ENCODE results near the gene CCDC60. TPM values are rescaled to one million over a fixed set of nuclear protein-coding genes. Genes with fewer than 3 reads are reported as not detected.

CCDC60 gene
- total RNA-seq, 1 donor from 2014 or later = not detected

- TF ChIP-seq CTCF (IDR thresholded peaks at IDR 0.05; ENCODE audit: insufficient read depth, low read length, poor library complexity, severe bottlenecking) = no peak
- no peak overlapping the region for H3K4me3 ChIP-seq (ENCODE audit: low read depth, low read length)
- no peaks in the 10 kb centered on the region for H3K27me3 ChIP-seq (ENCODE audit: control insufficient read depth, insufficient read depth, low read length)
- no peaks in the 10 kb centered on the region for H3K36me3 ChIP-seq (ENCODE audit: control insufficient read depth, insufficient read depth, low read length)
- no peak for DNase-seq (ENCODE audit: low read depth)
Measured at GRCh38 chr12:119308708-119309456, 25.6 kb upstream of the CCDC60 start.

- TF ChIP-seq CTCF (IDR thresholded peaks at IDR 0.05; ENCODE audit: insufficient read depth, low read length, poor library complexity, severe bottlenecking) = no peak
- DNase-seq (ENCODE audit: low read depth) = no peak
- Histone ChIP-seq H3K27me3 (ENCODE audit: control insufficient read depth, insufficient read depth, low read length) (no peaks in the 10 kb centered on the region), H3K36me3 (ENCODE audit: control insufficient read depth, insufficient read depth, low read length) (no peaks in the 10 kb centered on the region), H3K4me3 (ENCODE audit: low read depth, low read length) (no peak overlapping the region)
Measured at GRCh38 chr12:119311878-119312277, 22.7 kb upstream of the CCDC60 start.

- H3K36me3 ChIP-seq (ENCODE audit: control insufficient read depth, insufficient read depth, low read length) = no peaks in the 10 kb centered on the region
- no peak for DNase-seq (ENCODE audit: low read depth)
- no peak overlapping the region for H3K4me3 ChIP-seq (ENCODE audit: low read depth, low read length)
- no peak for TF ChIP-seq CTCF (IDR thresholded peaks at IDR 0.05; ENCODE audit: insufficient read depth, low read length, poor library complexity, severe bottlenecking)
- H3K27me3 ChIP-seq (ENCODE audit: control insufficient read depth, insufficient read depth, low read length) = no peaks in the 10 kb centered on the region
Measured at GRCh38 chr12:119312904-119313303, 21.6 kb upstream of the CCDC60 start.

GRCh38 chr12:119314290-119314689, 20.2 kb upstream of the CCDC60 start:
- no peak for DNase-seq (ENCODE audit: low read depth)
- Histone ChIP-seq H3K27me3 (ENCODE audit: control insufficient read depth, insufficient read depth, low read length) (no peaks in the 10 kb centered on the region), H3K4me3 (ENCODE audit: low read depth, low read length) (no peak overlapping the region)

GRCh38 chr12:119319638-119320037, 14.9 kb upstream of the CCDC60 start:
- H3K36me3 ChIP-seq (ENCODE audit: control insufficient read depth, insufficient read depth, low read length) = no peaks in the 10 kb centered on the region
- DNase-seq (ENCODE audit: low read depth) = no peak
- no peaks in the 10 kb centered on the region for H3K27me3 ChIP-seq (ENCODE audit: control insufficient read depth, insufficient read depth, low read length)
- no peak overlapping the region for H3K4me3 ChIP-seq (ENCODE audit: low read depth, low read length)
- TF ChIP-seq CTCF (IDR thresholded peaks at IDR 0.05; ENCODE audit: insufficient read depth, low read length, poor library complexity, severe bottlenecking) = no peak

More at GRCh38 chr12:119314290-119314689, 20.2 kb upstream of the CCDC60 start:
- no peaks in the 10 kb centered on the region for H3K36me3 ChIP-seq (ENCODE audit: control insufficient read depth, insufficient read depth, low read length)
- no peak for TF ChIP-seq CTCF (IDR thresholded peaks at IDR 0.05; ENCODE audit: insufficient read depth, low read length, poor library complexity, severe bottlenecking)

GRCh38 chr12:119320678-119321077, 13.9 kb upstream of the CCDC60 start:
- TF ChIP-seq CTCF (IDR thresholded peaks at IDR 0.05; ENCODE audit: insufficient read depth, low read length, poor library complexity, severe bottlenecking) = no peak
- H3K36me3 ChIP-seq (ENCODE audit: control insufficient read depth, insufficient read depth, low read length) = no peaks in the 10 kb centered on the region
- no peak overlapping the region for H3K4me3 ChIP-seq (ENCODE audit: low read depth, low read length)
- no peaks in the 10 kb centered on the region for H3K27me3 ChIP-seq (ENCODE audit: control insufficient read depth, insufficient read depth, low read length)
- DNase-seq (ENCODE audit: low read depth) = no peak
